HFF-Myc (cell line): ENCODE results near the gene HIBCH.

Experiments
- DNase-seq: peaks from one replicate; pipeline ENCODE4 v3.0.0-alpha.2; 2011; ENCODE audit warnings: low read depth; ENCODE audit errors: extremely low read depth
- H3K4me3 ChIP-seq: replicated peaks from 2 replicates; pipeline ENCODE4 v1.5.1; 2011; ENCODE audit warnings: low read depth, mild to moderate bottlenecking, control low read depth, low read length
- TF ChIP-seq, protein P1 (sequence below): IDR thresholded peaks from 2 replicates; pipeline ENCODE4 v1.5.1; 2012; ENCODE audit warnings: mild to moderate bottlenecking, low read depth, low read length, control low read depth; ENCODE audit errors: missing control alignments

The HIBCH gene

DNA sequence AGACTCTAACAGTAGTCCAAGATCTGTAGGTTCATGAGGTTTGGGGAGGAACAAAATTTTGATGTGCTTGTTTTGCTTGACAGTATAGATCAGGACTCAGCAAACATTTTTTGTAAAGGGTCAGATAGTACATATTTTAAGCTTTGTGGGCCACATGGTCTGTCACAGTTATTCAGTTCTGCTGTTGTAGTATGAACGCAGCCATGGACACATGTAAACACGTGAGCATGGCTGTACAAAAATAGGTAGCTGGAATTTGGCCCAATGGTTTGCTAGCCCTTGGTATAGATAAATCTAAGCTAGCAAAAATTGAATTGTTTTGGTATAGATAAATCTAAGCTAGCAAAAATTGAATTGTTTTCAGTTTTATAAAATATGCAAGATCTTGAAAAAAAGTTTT is 120.5 kb downstream of the HIBCH start:
- no peak for DNase-seq
- no peak overlapping the region for H3K4me3 ChIP-seq
- TF ChIP-seq, protein P1, sequence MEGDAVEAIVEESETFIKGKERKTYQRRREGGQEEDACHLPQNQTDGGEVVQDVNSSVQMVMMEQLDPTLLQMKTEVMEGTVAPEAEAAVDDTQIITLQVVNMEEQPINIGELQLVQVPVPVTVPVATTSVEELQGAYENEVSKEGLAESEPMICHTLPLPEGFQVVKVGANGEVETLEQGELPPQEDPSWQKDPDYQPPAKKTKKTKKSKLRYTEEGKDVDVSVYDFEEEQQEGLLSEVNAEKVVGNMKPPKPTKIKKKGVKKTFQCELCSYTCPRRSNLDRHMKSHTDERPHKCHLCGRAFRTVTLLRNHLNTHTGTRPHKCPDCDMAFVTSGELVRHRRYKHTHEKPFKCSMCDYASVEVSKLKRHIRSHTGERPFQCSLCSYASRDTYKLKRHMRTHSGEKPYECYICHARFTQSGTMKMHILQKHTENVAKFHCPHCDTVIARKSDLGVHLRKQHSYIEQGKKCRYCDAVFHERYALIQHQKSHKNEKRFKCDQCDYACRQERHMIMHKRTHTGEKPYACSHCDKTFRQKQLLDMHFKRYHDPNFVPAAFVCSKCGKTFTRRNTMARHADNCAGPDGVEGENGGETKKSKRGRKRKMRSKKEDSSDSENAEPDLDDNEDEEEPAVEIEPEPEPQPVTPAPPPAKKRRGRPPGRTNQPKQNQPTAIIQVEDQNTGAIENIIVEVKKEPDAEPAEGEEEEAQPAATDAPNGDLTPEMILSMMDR = no peak

DNA sequence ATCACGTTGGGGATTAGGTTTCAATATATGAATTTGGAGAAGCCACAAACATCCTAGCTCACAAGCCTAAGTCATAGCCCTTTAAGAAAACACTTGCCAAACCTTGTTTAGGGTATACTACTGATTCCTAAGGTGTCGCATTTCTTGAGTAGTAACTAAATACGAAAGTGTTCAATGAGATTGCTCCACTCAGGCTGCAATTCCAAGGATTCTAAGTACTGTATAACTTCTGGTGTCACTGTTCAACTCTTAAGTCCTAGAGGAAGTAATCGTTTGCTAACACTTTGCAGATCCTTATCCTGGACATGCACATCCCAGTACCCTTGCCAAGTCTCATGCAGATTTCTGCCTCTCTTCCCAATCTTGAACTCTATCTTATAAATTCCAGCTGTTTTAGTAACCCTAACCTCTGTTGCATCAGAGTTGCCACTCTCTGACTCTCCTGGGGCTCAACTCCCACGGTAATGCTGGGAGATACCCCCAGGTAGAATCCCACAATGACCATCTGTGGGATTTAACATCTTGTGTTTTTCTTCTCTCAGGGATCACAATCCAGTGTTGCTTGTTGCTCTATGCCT is 122.4 kb downstream of the HIBCH start:
- H3K4me3 ChIP-seq = no peak overlapping the region
- no peak for DNase-seq
- TF ChIP-seq, protein P1 = no peak

DNA sequence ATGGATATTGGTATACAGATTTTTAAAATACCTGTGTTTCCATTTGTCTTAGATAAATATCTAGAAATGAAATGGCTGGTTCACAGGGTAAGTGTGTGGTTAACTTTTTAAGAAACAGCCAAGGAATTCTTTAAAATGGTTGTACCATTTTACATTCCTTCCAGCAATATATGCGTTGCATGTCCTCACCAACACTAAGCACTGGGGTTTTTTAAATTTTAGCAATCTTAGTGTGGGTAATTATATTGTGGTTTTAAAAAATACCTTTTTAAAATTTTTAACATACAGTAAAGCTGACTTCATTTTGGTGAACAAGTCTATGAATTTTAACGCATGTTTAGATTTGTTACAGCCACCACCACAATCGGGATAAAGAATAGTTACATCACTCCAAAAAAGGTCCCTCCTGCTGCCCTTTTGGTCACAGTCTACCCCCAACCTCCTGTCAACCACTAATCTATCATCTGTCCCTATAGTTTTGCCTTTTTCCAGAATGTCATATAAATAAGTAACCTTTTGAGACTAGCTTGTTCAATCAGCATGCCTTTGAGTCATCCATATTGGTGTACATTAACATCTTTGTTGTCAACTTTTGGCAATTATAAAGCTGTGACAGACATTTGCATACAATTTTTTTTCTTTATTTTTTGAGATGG is 129.0 kb downstream of the HIBCH start:
- TF ChIP-seq, protein P1 = no peak
- H3K4me3 ChIP-seq = no peak overlapping the region
- no peak for DNase-seq

DNA sequence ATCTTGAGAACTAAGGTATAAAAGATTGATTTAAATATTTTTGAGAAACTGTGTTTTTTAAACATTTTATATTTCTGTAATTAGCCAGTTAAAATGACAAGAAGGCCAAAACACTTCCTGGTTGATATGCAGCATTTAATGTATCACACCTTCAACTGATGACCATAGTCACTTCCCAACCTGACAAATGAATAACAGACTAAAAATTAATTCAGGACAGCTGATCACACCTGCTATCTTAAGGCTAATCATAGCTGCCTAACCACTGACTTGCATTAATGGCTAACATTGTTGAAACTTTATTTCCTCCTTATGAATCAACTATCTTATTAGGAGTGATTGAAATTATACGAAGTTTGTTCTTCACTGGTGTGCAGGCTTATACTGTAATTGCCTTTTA is 131.3 kb downstream of the HIBCH start:
- no peak overlapping the region for H3K4me3 ChIP-seq
- TF ChIP-seq, protein P1 = no peak
- no peak for DNase-seq

DNA sequence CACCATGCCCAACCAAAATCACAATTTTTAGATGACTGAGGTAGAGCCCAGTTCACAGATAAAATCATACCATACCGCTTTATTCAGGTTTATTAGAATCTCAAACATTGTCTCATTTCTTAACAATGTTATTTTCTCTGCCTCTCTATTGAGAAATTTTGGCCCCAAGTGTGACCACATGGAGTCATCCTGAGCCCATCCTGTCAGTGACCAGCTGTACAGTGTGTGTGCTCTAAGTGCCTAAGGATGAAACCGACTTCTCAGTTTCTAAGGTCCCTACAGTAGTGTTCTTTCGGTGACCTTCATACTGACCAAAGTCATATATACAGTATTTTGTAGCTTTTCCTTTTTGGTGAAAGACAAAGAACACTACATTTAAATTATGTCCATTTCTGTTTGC is 133.4 kb downstream of the HIBCH start:
- TF ChIP-seq, protein P1 = no peak
- DNase-seq = no peak
- H3K4me3 ChIP-seq = no peak overlapping the region

DNA sequence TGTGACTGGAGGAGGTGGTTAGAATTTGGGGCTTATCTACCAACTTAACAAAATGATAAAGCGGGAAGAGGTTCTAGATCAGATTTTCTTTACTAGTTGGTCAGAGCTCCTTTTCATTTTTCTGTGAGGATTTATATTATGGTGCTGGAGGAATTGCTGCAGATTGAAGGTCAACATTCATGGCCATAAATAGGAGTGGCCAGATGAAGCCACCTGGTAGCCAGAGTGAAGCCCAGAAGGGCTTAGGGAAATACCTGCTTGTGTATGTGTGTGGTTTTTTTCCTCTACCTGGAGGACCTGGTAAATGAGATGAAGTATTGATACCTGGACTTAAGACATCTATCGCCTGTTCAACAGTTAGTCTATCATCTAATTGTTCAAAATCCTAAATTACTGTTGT is 134.2 kb downstream of the HIBCH start:
- no peak for DNase-seq
- H3K4me3 ChIP-seq = no peak overlapping the region
- TF ChIP-seq, protein P1 = no peak
